ENCODE measurements around the gene UBE2C.

UBE2C gene

GRCh38 chr20:45850238-45850637 lies 37.8 kb downstream of the UBE2C start:
- Histone ChIP-seq H3K27me3 (ENCODE audit: low read length) (no peaks in the 10 kb centered on the region), H3K79me2 (ENCODE audit: insufficient read depth, low read length) (peaks cover 4% of the 10 kb centered on the region; the same call in 1 of the 2 replicates), H3F3A (ENCODE audit: insufficient read depth) (no peaks in the 10 kb centered on the region), H3K9me2 (replicated peaks; ENCODE audit: insufficient read depth, low read length) (no peaks in the 10 kb centered on the region), H4K20me1 (ENCODE audit: low read depth, low read length) (no peaks in the 10 kb centered on the region), H2AFZ (ENCODE audit: low read depth, low read length, severe bottlenecking) (no peak overlapping the region), H3K27ac (ENCODE audit: low read depth, low read length) (no peak overlapping the region), H3K4me3 (ENCODE audit: insufficient read depth, low read length, poor library complexity, severe bottlenecking) (no peak overlapping the region), H3K4me2 (ENCODE audit: low read depth, low read length, poor library complexity, severe bottlenecking) (no peak overlapping the region), H3K9me3 (ENCODE audit: insufficient read depth, low read length) (no peaks in the 10 kb centered on the region), H3K36me3 (ENCODE audit: low read length) (no peaks in the 10 kb centered on the region), H3K9ac (ENCODE audit: low read length) (no peak overlapping the region)
- no peak for TF ChIP-seq EZH2phosphoT487 (conservative IDR thresholded peaks at IDR 0.05; ENCODE audit: low read length)
- no peak for TF ChIP-seq CTCF (IDR thresholded peaks at IDR 0.05; ENCODE audit: insufficient read depth, low read length, poor library complexity, severe bottlenecking)

GRCh38 chr20:45850926-45851325 lies 38.5 kb downstream of the UBE2C start:
- Histone ChIP-seq H3K36me3 (ENCODE audit: low read length) (no peaks in the 10 kb centered on the region), H3K27ac (ENCODE audit: low read depth, low read length) (no peak overlapping the region), H3K79me2 (ENCODE audit: insufficient read depth, low read length) (peaks cover 7% of the 10 kb centered on the region), H3K9ac (ENCODE audit: low read length) (no peak overlapping the region), H3K27me3 (ENCODE audit: low read length) (no peaks in the 10 kb centered on the region), H3K4me2 (ENCODE audit: low read depth, low read length, poor library complexity, severe bottlenecking) (no peak overlapping the region), H2AFZ (ENCODE audit: low read depth, low read length, severe bottlenecking) (no peak overlapping the region), H3K4me3 (ENCODE audit: insufficient read depth, low read length, poor library complexity, severe bottlenecking) (no peak overlapping the region), H3F3A (ENCODE audit: insufficient read depth) (no peaks in the 10 kb centered on the region), H3K9me2 (replicated peaks; ENCODE audit: insufficient read depth, low read length) (no peaks in the 10 kb centered on the region), H4K20me1 (ENCODE audit: low read depth, low read length) (no peaks in the 10 kb centered on the region), H3K9me3 (ENCODE audit: insufficient read depth, low read length) (no peaks in the 10 kb centered on the region)
- TF ChIP-seq CTCF (IDR thresholded peaks at IDR 0.05; ENCODE audit: insufficient read depth, low read length, poor library complexity, severe bottlenecking): no peak
- TF ChIP-seq EZH2phosphoT487 (conservative IDR thresholded peaks at IDR 0.05; ENCODE audit: low read length): no peak

- Histone ChIP-seq H3K4me3 (ENCODE audit: insufficient read depth, low read length, poor library complexity, severe bottlenecking) (no peak overlapping the region), H3K79me2 (ENCODE audit: insufficient read depth, low read length) (peaks cover 13% of the 10 kb centered on the region), H3K9me2 (replicated peaks; ENCODE audit: insufficient read depth, low read length) (no peaks in the 10 kb centered on the region), H3K36me3 (ENCODE audit: low read length) (no peaks in the 10 kb centered on the region), H3K4me2 (ENCODE audit: low read depth, low read length, poor library complexity, severe bottlenecking) (no peak overlapping the region), H3K27me3 (ENCODE audit: low read length) (no peaks in the 10 kb centered on the region), H3K9ac (ENCODE audit: low read length) (no peak overlapping the region), H2AFZ (ENCODE audit: low read depth, low read length, severe bottlenecking) (no peak overlapping the region), H3K9me3 (ENCODE audit: insufficient read depth, low read length) (no peaks in the 10 kb centered on the region), H3K27ac (ENCODE audit: low read depth, low read length) (no peak overlapping the region), H3F3A (ENCODE audit: insufficient read depth) (no peaks in the 10 kb centered on the region), H4K20me1 (ENCODE audit: low read depth, low read length) (no peaks in the 10 kb centered on the region)
- TF ChIP-seq CTCF (IDR thresholded peaks at IDR 0.05; ENCODE audit: insufficient read depth, low read length, poor library complexity, severe bottlenecking): no peak
- no peak for TF ChIP-seq EZH2phosphoT487 (conservative IDR thresholded peaks at IDR 0.05; ENCODE audit: low read length)
These were observed 39.1 kb downstream of the UBE2C start for GRCh38 chr20:45851501-45851900.
